H1 (cell line): ENCODE measurements around the gene FGF21. TPM values are rescaled to one million over a fixed set of nuclear protein-coding genes. Genes with fewer than 3 reads are reported as not detected.

Source experiments
- CTCF ChIA-PET: fragments of 300-600 bp; sonication (Branson Sonifier 250); formaldehyde crosslinking; loops from one replicate; lab custom pipeline; 2021; ENCODE audit not compliant: partially characterized antibody; lab: Charles Lee
- POLR2A ChIA-PET: fragments of 300-600 bp; sonication (Branson Sonifier 250); formaldehyde crosslinking; loops from one replicate; lab custom pipeline; 2021; ENCODE audit warnings: inconsistent platforms; ENCODE audit not compliant: partially characterized antibody; lab: Charles Lee
- DNase-seq, 2 experiments: peaks; one replicate each; pipeline versions ENCODE4 v3.0.0 to v3.0.0-alpha.2; 2010 to 2022; ENCODE audit warnings: low spot score in 2 of 2, low read depth in 1 of 2, mixed read lengths in 1 of 2
- FAIRE-seq: peaks from 2 replicates; lab custom pipeline; 2011; peaks lifted over from hg19 to GRCh38; lab: Jason Lieb, UNC
- H2AFZ ChIP-seq: 2 replicates; pipeline ENCODE4 v1.8.1; 2012; ENCODE audit warnings: low read length, inconsistent platforms
- H2AK5ac ChIP-seq: 2 replicates; pipeline ENCODE4 v1.6.1; 2013; ENCODE audit warnings: low read depth, low read length
- H2BK120ac ChIP-seq: replicated peaks from 2 replicates; pipeline ENCODE3; 2013; ENCODE audit warnings: low read depth, low read length, inconsistent platforms
- H2BK12ac ChIP-seq: 2 replicates; pipeline ENCODE4 v1.6.1; 2013; ENCODE audit warnings: low read depth, low read length
- H2BK15ac ChIP-seq: 2 replicates; pipeline ENCODE4 v1.6.1; 2013; ENCODE audit warnings: low read length
- H2BK20ac ChIP-seq: 2 replicates; pipeline ENCODE4 v1.6.1; 2013; ENCODE audit warnings: low read length
- H2BK5ac ChIP-seq: 2 replicates; pipeline ENCODE4 v1.6.1; 2013; ENCODE audit warnings: low read depth, low read length
- H3K14ac ChIP-seq: 2 replicates; pipeline ENCODE4 v1.6.1; 2013; ENCODE audit warnings: inconsistent platforms; ENCODE audit not compliant: insufficient read length
- H3K18ac ChIP-seq: 2 replicates; pipeline ENCODE4 v1.6.1; 2013; ENCODE audit warnings: low read length; ENCODE audit errors: extremely low read depth
- H3K23ac ChIP-seq: 2 replicates; pipeline ENCODE4 v1.6.1; 2013; ENCODE audit warnings: inconsistent platforms; ENCODE audit not compliant: insufficient read length
- H3K23me2 ChIP-seq: 2 replicates; pipeline ENCODE4 v1.6.1; 2013; ENCODE audit warnings: low read depth, low read length
- H3K27ac ChIP-seq: 2 replicates; pipeline ENCODE4 v1.6.1; 2011; ENCODE audit warnings: low read depth, low read length, inconsistent platforms
- H3K27me3 ChIP-seq, 4 experiments: replicated peaks in 1 of 4; 1 replicate in 1 of 4; 2 replicates in 3 of 4; pipeline versions ENCODE4 v1.6.1 to v1.8.1; 2011 to 2013; ENCODE audit warnings: low read length in 3 of 4, mild to moderate bottlenecking in 3 of 4, inconsistent platforms in 2 of 4, mixed read lengths in 2 of 4, moderate library complexity in 1 of 4; ENCODE audit not compliant: control insufficient read depth in 3 of 4, insufficient read depth in 3 of 4; ENCODE audit errors: extremely low read depth in 1 of 4
- H3K36me3 ChIP-seq, 4 experiments: 2 replicates each; pipeline versions ENCODE4 v1.6.1 to v1.8.1; 2011 to 2013; ENCODE audit warnings: mild to moderate bottlenecking in 4 of 4, low read length in 3 of 4, moderate library complexity in 2 of 4, control low read depth in 1 of 4, inconsistent platforms in 1 of 4; ENCODE audit not compliant: insufficient read depth in 4 of 4, control insufficient read depth in 2 of 4
- H3K4ac ChIP-seq: replicated peaks from 2 replicates; pipeline ENCODE3; 2013; ENCODE audit warnings: low read length, low read depth, mixed read lengths, inconsistent platforms; ENCODE audit not compliant: insufficient read length
- H3K4me1 ChIP-seq, 4 experiments: replicated peaks in 1 of 4; 1 replicate in 1 of 4; 2 replicates in 3 of 4; pipeline versions ENCODE4 v1.6.1 to v1.8.1; 2011 to 2013; ENCODE audit warnings: low read length in 3 of 4, inconsistent platforms in 2 of 4, mixed read lengths in 1 of 4; ENCODE audit not compliant: insufficient read depth in 4 of 4, control insufficient read depth in 3 of 4
- H3K4me2 ChIP-seq, 2 experiments: 2 replicates each; pipeline versions ENCODE4 v1.6.1 to v1.8.1; 2011 to 2013; ENCODE audit warnings: low read depth in 2 of 2, low read length in 2 of 2, control low read depth in 1 of 2, inconsistent platforms in 1 of 2, mild to moderate bottlenecking in 1 of 2; ENCODE audit not compliant: insufficient read depth in 1 of 2
- H3K4me3 ChIP-seq, 4 experiments: fragments of 200-600, 300-600 bp in 1 of 4; sonication (generic), shearing (Covaris generic), sonication (Bioruptor Twin) in 1 of 4; 2 replicates each; pipeline versions ENCODE4 v1.5.1 to v1.8.1; 2011 to 2016; ENCODE audit warnings: low read length in 4 of 4, low read depth in 3 of 4, control low read depth in 2 of 4, inconsistent platforms in 2 of 4, mild to moderate bottlenecking in 2 of 4, mixed read lengths in 1 of 4, moderate library complexity in 1 of 4; ENCODE audit not compliant: insufficient read depth in 2 of 4; ENCODE audit errors: extremely low read depth in 1 of 4
- H3K56ac ChIP-seq: replicated peaks from 2 replicates; pipeline ENCODE3; 2013; ENCODE audit warnings: low read depth, mild to moderate bottlenecking, mixed read lengths, low read length, inconsistent platforms; ENCODE audit not compliant: insufficient read length
- H3K79me1 ChIP-seq: 2 replicates; pipeline ENCODE4 v1.6.1; 2013; ENCODE audit warnings: low read depth, low read length, control low read depth
- H3K79me2 ChIP-seq, 2 experiments: 2 replicates each; pipeline versions ENCODE4 v1.6.1 to v1.8.1; 2012 to 2013; ENCODE audit warnings: low read length in 2 of 2, mild to moderate bottlenecking in 2 of 2, inconsistent platforms in 1 of 2; ENCODE audit not compliant: insufficient read depth in 2 of 2, control insufficient read depth in 1 of 2
- H3K9ac ChIP-seq, 4 experiments: replicated peaks in 1 of 4; 1 replicate in 1 of 4; 2 replicates in 3 of 4; pipeline versions ENCODE4 v1.6.1 to v1.8.1; 2011 to 2013; ENCODE audit warnings: low read depth in 3 of 4, low read length in 3 of 4, control low read depth in 2 of 4, mild to moderate bottlenecking in 2 of 4, moderate library complexity in 2 of 4, inconsistent platforms in 1 of 4; ENCODE audit errors: extremely low read depth in 1 of 4
- H3K9me3 ChIP-seq, 2 experiments: 2 replicates each; pipeline versions ENCODE4 v1.6.1 to v1.8.1; 2012 to 2013; ENCODE audit warnings: mild to moderate bottlenecking in 2 of 2, moderate library complexity in 2 of 2, control low read depth in 1 of 2, inconsistent platforms in 1 of 2, low read depth in 1 of 2, low read length in 1 of 2, mixed read lengths in 1 of 2; ENCODE audit not compliant: insufficient read depth in 2 of 2
- H4K20me1 ChIP-seq, 2 experiments: replicated peaks in 1 of 2; 2 replicates each; pipeline versions ENCODE3 to v1.8.1; 2011 to 2013; ENCODE audit warnings: inconsistent platforms in 2 of 2, low read length in 2 of 2, mild to moderate bottlenecking in 1 of 2; ENCODE audit not compliant: insufficient read depth in 2 of 2, control insufficient read depth in 1 of 2
- H4K5ac ChIP-seq: 2 replicates; pipeline ENCODE4 v1.6.1; 2013; ENCODE audit warnings: low read length, low read depth, mixed read lengths, inconsistent platforms; ENCODE audit not compliant: insufficient read length
- H4K8ac ChIP-seq: 2 replicates; pipeline ENCODE4 v1.8.0; 2013; ENCODE audit warnings: mild to moderate bottlenecking, moderate library complexity, low read length, inconsistent platforms; ENCODE audit not compliant: insufficient read depth; ENCODE audit errors: extremely low read depth
- H4K91ac ChIP-seq: replicated peaks from 2 replicates; pipeline ENCODE3; 2013; ENCODE audit warnings: low read length, mixed read lengths, inconsistent platforms; ENCODE audit not compliant: insufficient read length
- WGBS, 2 experiments: shearing (Covaris generic) in 1 of 2; methylation state at CpG; one replicate each; pipeline versions ENCODE4 v1.1.6 to v1.1.7; 2013 to 2015; ENCODE audit warnings: low lambda C conversion rate in 2 of 2, mixed read lengths in 2 of 2, inconsistent platforms in 1 of 2, low coverage in 1 of 2, missing lambda C conversion rate in 1 of 2; ENCODE audit not compliant: insufficient replicate concordance in 2 of 2, insufficient coverage in 1 of 2, insufficient read length in 1 of 2; ENCODE audit errors: extremely low coverage in 1 of 2, missing lambda C conversion rate in 1 of 2; 5-methylcytosine and 5-hydroxymethylcytosine counted together
- polyA plus RNA-seq, 7 experiments: library from polyadenylated mRNA; depleted of rRNA in 3 of 7; stranded (reverse) in 5 of 7; unstranded in 2 of 7; fragments of >200 nt in 5 of 7; fragments of 200-250 nt in 2 of 7; gene quantifications; 1 replicate in 5 of 7; 2 replicates in 1 of 7; 4 replicates in 1 of 7; pipeline versions ENCODE4 v1.2.1 to v1.2.3, GENCODE V29; 2011 to 2013; ENCODE audit warnings: missing spikeins in 2 of 7, mixed read lengths in 2 of 7
- total RNA-seq: library from RNA; stranded (reverse); fragmentation: NEBNext Ultra II Directional; extraction: Animal tissue kit (Norgen Biotek cat#: 25700); gene quantifications from 2 replicates; pipeline ENCODE4 v1.2.1, GENCODE V29; 2021

FGF21 gene
- total and polyA plus RNA-seq, 2 of the 8 experiments (the other 6 are each of a cell fraction or from before 2014, with no cell fraction given), result 0.48 to 0.80 TPM

DNA sequence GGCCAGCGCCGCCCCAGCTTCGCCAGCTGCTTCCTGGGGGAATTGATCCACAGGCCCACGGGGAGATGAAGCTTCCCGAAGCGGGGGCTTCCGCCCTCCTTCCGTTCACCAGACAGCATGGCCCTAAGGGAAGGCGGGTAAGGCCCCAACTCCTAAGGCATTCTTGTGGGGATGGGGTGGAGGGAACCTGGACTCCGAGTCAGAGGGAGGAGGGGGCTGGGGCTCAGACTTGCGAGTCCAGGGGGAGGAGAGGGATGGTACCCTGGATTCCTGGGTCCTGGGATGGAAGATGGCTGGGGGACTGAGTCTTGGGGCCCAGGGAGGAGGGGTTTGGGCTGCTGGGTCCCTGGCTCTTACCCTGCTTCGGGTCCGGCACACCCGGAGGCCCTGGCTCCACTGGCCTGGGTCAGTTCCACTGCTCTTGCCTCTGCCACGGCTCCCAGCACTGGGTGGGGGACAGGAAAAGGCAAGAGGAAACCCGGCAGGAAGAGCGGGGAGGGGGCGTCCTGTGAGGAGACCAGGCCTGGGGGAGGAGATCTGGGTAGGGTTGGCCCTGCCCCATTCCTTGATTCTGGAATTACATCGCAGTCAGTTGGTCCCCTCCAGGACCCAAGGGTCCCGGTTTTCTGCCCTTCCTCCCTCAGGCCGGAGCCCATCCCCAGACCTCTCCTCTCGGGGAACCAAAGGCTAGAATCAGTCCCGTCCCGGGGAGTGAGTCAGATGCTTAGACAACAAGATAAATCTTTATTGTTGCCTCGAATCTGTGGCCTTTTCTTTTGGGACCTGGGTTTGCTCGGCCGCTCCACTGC, 15.0 kb upstream of the FGF21 start, which contains the start of gene RASIP1:
RASIP1 (minus strand) TSS at position 447 of the 809 bp plus-strand sequence; CDS start at position 119, 328 bp downstream.
- peaks cover 3 to 19% (median 12%) of the 10 kb centered on the region in 4 experiments; a peak in 6 of 7 replicates for H3K27me3 ChIP-seq
- CTCF ChIA-PET, result interaction anchor here (0.7 to 3.6 kb wide), 8 partner anchors 12 to 101 kb away, joined by 3 to 23 read pairs (median 7); partner anchors contain the start of genes CA11 and FUT2
- no peak for FAIRE-seq

More for the DNA sequence above, 15.0 kb upstream of the FGF21 start, which contains the start of gene RASIP1:
- Histone ChIP-seq H3K27ac (no peak within 1 kb of the TSS), H3K23me2 (peaks cover 10% of the 10 kb centered on the region; the same call in 1 of the 2 replicates), H4K91ac (no peak within 1 kb of the TSS), H2AK5ac (no peak within 1 kb of the TSS; the same call in 1 of the 2 replicates), H4K20me1 (no peaks in the 10 kb centered on the region), H3K4me2 (peak within 1 kb of the TSS; percentile 75 to 95), H3K4me3 (peak within 1 kb of the TSS; percentile 38 to 75 (median 52)), H4K5ac (no peak within 1 kb of the TSS), H3K9me3 (no peaks in the 10 kb centered on the region), H2AFZ (no peak within 1 kb of the TSS), H3K79me1 (no peaks in the 10 kb centered on the region), H3K79me2 (no peaks in the 10 kb centered on the region), H3K18ac (peak within 1 kb of the TSS; percentile 32; the same call in 1 of the 2 replicates), H2BK20ac (no peak within 1 kb of the TSS), H2BK120ac (no peak within 1 kb of the TSS), H3K4ac (no peak within 1 kb of the TSS), H3K4me1 (peaks cover 5 to 26% (median 22%) of the 10 kb centered on the region in 4 experiments), H2BK12ac (peak within 1 kb of the TSS; percentile 17; the same call in 1 of the 2 replicates), H3K14ac (no peak within 1 kb of the TSS), H2BK15ac (peak within 1 kb of the TSS; percentile 84; the same call in 1 of the 2 replicates), H4K8ac (no peak within 1 kb of the TSS), H2BK5ac (0 out of 2 replicates have a peak within 1 kb of the TSS, but pooled peaks have one; percentile 9), H3K9ac (no peak within 1 kb of the TSS), H3K36me3 (no peaks in the 10 kb centered on the region), H3K56ac (no peak within 1 kb of the TSS), H3K23ac (no peak within 1 kb of the TSS)
- WGBS, 2 experiments, result 75% methylated on average over 23 of the region's 27 CpGs; no CpG with 5 or more reads in 1 of the 2 experiments
- DNase-seq, result no peak
- POLR2A ChIA-PET, result interaction anchor here (0.8 to 4.5 kb wide), 17 partner anchors 10 to 126 kb away, joined by 3 to 22 read pairs (median 8); partner anchors contain the start of genes CA11, FAM83E and FUT2
